Hepatocyte (in vitro differentiated cells): ENCODE results near the gene RGS8. TPM values are rescaled to one million over a fixed set of nuclear protein-coding genes. Genes with fewer than 3 reads are reported as not detected.

Experiments
- DNase-seq: peaks from one replicate; pipeline ENCODE4 v3.0.0-alpha.2; 2016; ENCODE audit warnings: low spot score
- H2AFZ ChIP-seq: fragments of 200-600 bp; sonication (generic); 2 replicates; pipeline ENCODE4 v1.6.0; 2016; ENCODE audit warnings: antibody characterized with exemption, mild to moderate bottlenecking
- H3K27ac ChIP-seq: fragments of 200-600 bp; sonication (generic); 2 replicates; pipeline ENCODE4 v1.5.1; 2016; ENCODE audit warnings: mild to moderate bottlenecking
- H3K27me3 ChIP-seq: fragments of 200-600 bp; sonication (generic); 2 replicates; pipeline ENCODE4 v1.6.1; 2016
- H3K36me3 ChIP-seq: fragments of 200-600 bp; sonication (generic); replicated peaks from 2 replicates; pipeline ENCODE4 v1.5.1; 2016; ENCODE audit warnings: low read depth; ENCODE audit not compliant: insufficient read depth
- H3K4me1 ChIP-seq: fragments of 200-600 bp; sonication (generic); 2 replicates; pipeline ENCODE4 v1.5.1; 2016; ENCODE audit warnings: mild to moderate bottlenecking, moderate library complexity; ENCODE audit not compliant: insufficient read depth
- H3K4me2 ChIP-seq: fragments of 200-600 bp; sonication (generic); 2 replicates; pipeline ENCODE4 v1.6.0; 2016
- H3K4me3 ChIP-seq: fragments of 200-600 bp; sonication (generic); 2 replicates; pipeline ENCODE4 v1.5.1; 2016; ENCODE audit warnings: mild to moderate bottlenecking
- H3K79me2 ChIP-seq: fragments of 200-600 bp; sonication (generic); 2 replicates; pipeline ENCODE4 v1.6.0; 2017; ENCODE audit warnings: mild to moderate bottlenecking
- H3K9me2 ChIP-seq: fragments of 200-600 bp; sonication (generic); replicated peaks from 2 replicates; pipeline ENCODE4 v1.6.0; 2017; ENCODE audit warnings: mild to moderate bottlenecking; ENCODE audit not compliant: insufficient read depth
- H3K9me3 ChIP-seq: fragments of 200-600 bp; sonication (generic); 2 replicates; pipeline ENCODE4 v1.5.1; 2016; ENCODE audit warnings: low read depth, mild to moderate bottlenecking
- H4K20me1 ChIP-seq: fragments of 200-600 bp; sonication (generic); 2 replicates; pipeline ENCODE4 v1.6.0; 2016; ENCODE audit warnings: mild to moderate bottlenecking; ENCODE audit not compliant: insufficient read depth, poor library complexity, severe bottlenecking
- EZH2 ChIP-seq: fragments of 200-600 bp; sonication (generic); IDR thresholded peaks from 2 replicates; pipeline ENCODE4 v1.6.1; 2016; ENCODE audit warnings: antibody characterized with exemption, mild to moderate bottlenecking, borderline replicate concordance
- EZH2phosphoT487 ChIP-seq: fragments of 200-600 bp; sonication (generic); IDR thresholded peaks from one replicate; pipeline ENCODE4 v1.6.1; 2018; ENCODE audit warnings: antibody characterized with exemption, mild to moderate bottlenecking, low read depth, moderate library complexity; ENCODE audit not compliant: unreplicated experiment, severe bottlenecking
- whole genome bisulfite sequencing: methylation state at CpG from one replicate; pipeline ENCODE4 v1.1.6; 2016; ENCODE audit warnings: low lambda C conversion rate; ENCODE audit errors: missing lambda C conversion rate; 5-methylcytosine and 5-hydroxymethylcytosine counted together
- polyA plus RNA-seq: library from polyadenylated mRNA; unstranded; fragments of >200 nt; fragmentation: Nextera tagmentation; extraction: Ambion mirVana; gene quantifications from 2 replicates; pipeline ENCODE4 v1.2.1, GENCODE V29; 2016
- total RNA-seq: library from RNA; depleted of rRNA; stranded (reverse); fragments of >200 nt; gene quantifications from 2 replicates; pipeline ENCODE4 v1.2.3, GENCODE V29; 2014
- TF ChIP-seq, protein P1 (sequence below): fragments of 200-600 bp; sonication (generic); IDR thresholded peaks from 2 replicates; pipeline ENCODE4 v1.5.1; 2016; ENCODE audit warnings: antibody characterized with exemption, mild to moderate bottlenecking; ENCODE audit not compliant: poor library complexity

Gene RGS8
- total and polyA plus RNA-seq, 2 experiments from 2014 or later = not detected

GRCh38 chr1:182644886-182645285 is 39.5 kb downstream of the RGS8 start:
- no peak for TF ChIP-seq EZH2phosphoT487
- Histone ChIP-seq H4K20me1 (no peaks in the 10 kb centered on the region), H3K36me3 (no peaks in the 10 kb centered on the region), H3K4me1 (no peaks in the 10 kb centered on the region), H2AFZ (no peak overlapping the region), H3K9me3 (no peaks in the 10 kb centered on the region), H3K9me2 (no peaks in the 10 kb centered on the region), H3K27me3 (no peaks in the 10 kb centered on the region), H3K4me2 (no peak overlapping the region), H3K79me2 (no peaks in the 10 kb centered on the region), H3K27ac (no peak overlapping the region), H3K4me3 (no peak overlapping the region)
- no peak for DNase-seq
- WGBS = 89% methylated on average over 4 of the region's 4 CpGs

DNA sequence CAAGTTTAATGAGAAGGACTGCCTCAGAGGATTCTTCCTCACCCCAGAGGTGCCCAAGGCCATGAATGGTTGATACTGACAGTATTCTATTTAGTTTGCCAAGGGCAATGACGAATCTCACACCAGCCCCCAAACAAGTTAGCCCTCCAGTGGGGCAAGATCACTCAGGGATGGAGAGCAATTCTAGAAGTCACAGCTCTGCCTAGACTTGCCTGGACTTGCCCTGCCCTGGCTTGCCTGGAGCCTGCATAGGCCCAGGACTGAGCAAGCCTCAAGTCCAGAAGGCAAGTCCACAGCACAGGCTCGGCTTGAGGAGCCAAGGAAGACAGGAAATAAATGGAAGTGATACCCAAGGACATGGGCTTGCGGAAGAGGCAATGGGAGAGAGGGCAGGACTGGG is 40.7 kb downstream of the RGS8 start:
- Histone ChIP-seq H3K4me3 (no peak overlapping the region), H3K4me1 (no peaks in the 10 kb centered on the region), H3K4me2 (no peak overlapping the region), H3K27me3 (no peaks in the 10 kb centered on the region), H3K27ac (no peak overlapping the region), H4K20me1 (no peaks in the 10 kb centered on the region), H3K79me2 (no peaks in the 10 kb centered on the region), H3K9me2 (no peaks in the 10 kb centered on the region), H3K9me3 (no peaks in the 10 kb centered on the region), H2AFZ (no peak overlapping the region), H3K36me3 (no peaks in the 10 kb centered on the region)
- 95% methylated on average over 3 of the region's 3 CpGs for WGBS
- DNase-seq = no peak
- TF ChIP-seq, protein P1, sequence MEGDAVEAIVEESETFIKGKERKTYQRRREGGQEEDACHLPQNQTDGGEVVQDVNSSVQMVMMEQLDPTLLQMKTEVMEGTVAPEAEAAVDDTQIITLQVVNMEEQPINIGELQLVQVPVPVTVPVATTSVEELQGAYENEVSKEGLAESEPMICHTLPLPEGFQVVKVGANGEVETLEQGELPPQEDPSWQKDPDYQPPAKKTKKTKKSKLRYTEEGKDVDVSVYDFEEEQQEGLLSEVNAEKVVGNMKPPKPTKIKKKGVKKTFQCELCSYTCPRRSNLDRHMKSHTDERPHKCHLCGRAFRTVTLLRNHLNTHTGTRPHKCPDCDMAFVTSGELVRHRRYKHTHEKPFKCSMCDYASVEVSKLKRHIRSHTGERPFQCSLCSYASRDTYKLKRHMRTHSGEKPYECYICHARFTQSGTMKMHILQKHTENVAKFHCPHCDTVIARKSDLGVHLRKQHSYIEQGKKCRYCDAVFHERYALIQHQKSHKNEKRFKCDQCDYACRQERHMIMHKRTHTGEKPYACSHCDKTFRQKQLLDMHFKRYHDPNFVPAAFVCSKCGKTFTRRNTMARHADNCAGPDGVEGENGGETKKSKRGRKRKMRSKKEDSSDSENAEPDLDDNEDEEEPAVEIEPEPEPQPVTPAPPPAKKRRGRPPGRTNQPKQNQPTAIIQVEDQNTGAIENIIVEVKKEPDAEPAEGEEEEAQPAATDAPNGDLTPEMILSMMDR = no peak
- no peak for TF ChIP-seq EZH2
- TF ChIP-seq EZH2phosphoT487 = no peak

GRCh38 chr1:182642461-182642860 is 41.9 kb downstream of the RGS8 start:
- no peaks in the 10 kb centered on the region for H3K9me2 ChIP-seq

DNA sequence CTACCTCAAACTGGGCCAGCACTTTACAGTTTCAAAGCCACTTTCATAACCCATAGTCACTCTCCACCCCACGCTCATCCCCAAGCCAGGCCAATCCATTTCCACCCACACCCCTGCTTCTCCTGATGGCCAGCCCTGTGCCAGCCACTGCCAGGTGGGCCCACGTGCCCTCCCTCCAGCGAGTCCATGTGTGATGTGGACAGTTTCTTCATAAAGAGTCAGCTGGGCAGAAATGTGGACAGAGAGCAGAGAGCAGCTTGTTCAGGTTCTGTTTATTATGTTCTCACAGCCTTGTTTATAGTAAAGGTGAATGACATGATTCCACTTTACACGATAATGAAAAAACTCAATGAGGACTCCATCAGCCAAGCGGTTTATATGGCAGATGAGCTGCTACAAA is 42.8 kb downstream of the RGS8 start:
- no peak overlapping the region for H3K4me3 ChIP-seq
- no peaks in the 10 kb centered on the region for H3K4me1 ChIP-seq
- no peaks in the 10 kb centered on the region for H3K79me2 ChIP-seq
- H3K9me3 ChIP-seq = no peaks in the 10 kb centered on the region
- no peaks in the 10 kb centered on the region for H3K36me3 ChIP-seq
- H3K27ac ChIP-seq = no peak overlapping the region
- TF ChIP-seq EZH2phosphoT487 = no peak
- TF ChIP-seq, protein P1 = no peak
- no peak for TF ChIP-seq EZH2
- H4K20me1 ChIP-seq = no peaks in the 10 kb centered on the region
- no peak for DNase-seq
- no peaks in the 10 kb centered on the region for H3K27me3 ChIP-seq
- H2AFZ ChIP-seq = no peak overlapping the region
- H3K9me2 ChIP-seq = no peaks in the 10 kb centered on the region
- H3K4me2 ChIP-seq = no peak overlapping the region
- 89% methylated on average over 5 of the region's 5 CpGs for WGBS

More at GRCh38 chr1:182642461-182642860, 41.9 kb downstream of the RGS8 start:
- H3K9me3 ChIP-seq = no peaks in the 10 kb centered on the region
- no peaks in the 10 kb centered on the region for H3K27me3 ChIP-seq
- H4K20me1 ChIP-seq = no peaks in the 10 kb centered on the region
- TF ChIP-seq, protein P1 = no peak
- no peak for TF ChIP-seq EZH2
- no peak for TF ChIP-seq EZH2phosphoT487
- no peak overlapping the region for H3K4me2 ChIP-seq
- no peaks in the 10 kb centered on the region for H3K79me2 ChIP-seq
- H3K36me3 ChIP-seq = no peaks in the 10 kb centered on the region
- 94% methylated on average over 8 of the region's 8 CpGs for WGBS
- no peak overlapping the region for H3K27ac ChIP-seq
- no peak for DNase-seq
- no peak overlapping the region for H3K4me3 ChIP-seq
- no peaks in the 10 kb centered on the region for H3K4me1 ChIP-seq
- H2AFZ ChIP-seq = no peak overlapping the region
